NK-92 treated with Interleukin-12 subunit alpha and Interleukin-12 subunit beta, amount 100 ng/mL, for 24 hours (cell line): ENCODE data around the gene FBXO34.

Source experiments
- DNase-seq: peaks from one replicate; lab custom pipeline; 2025; lab: John Stamatoyannopoulos, UW

Gene FBXO34

GRCh38 chr14:55270832-55271571, at the start of gene FBXO34:
TSS of gene FBXO34 (plus strand) at chr14:55271421. CDS start at chr14:55350391, 78,970 bp downstream.
- peak; percentile 96 for DNase-seq

GRCh38 chr14:55221968-55222367, 49.3 kb upstream of the FBXO34 start:
- no peak for DNase-seq

- DNase-seq, result no peak
Measured at GRCh38 chr14:55223364-55223763, 47.9 kb upstream of the FBXO34 start.

- no peak for DNase-seq
Measured at GRCh38 chr14:55228261-55228660, 43.0 kb upstream of the FBXO34 start.

GRCh38 chr14:55233591-55233990, 37.6 kb upstream of the FBXO34 start:
- no peak for DNase-seq

- DNase-seq, result no peak
Measured at GRCh38 chr14:55238019-55238680, 33.1 kb upstream of the FBXO34 start.

GRCh38 chr14:55239320-55239719, 31.9 kb upstream of the FBXO34 start:
- no peak for DNase-seq

GRCh38 chr14:55240526-55241178, 30.6 kb upstream of the FBXO34 start:
- no peak for DNase-seq

- no peak for DNase-seq
Measured at GRCh38 chr14:55241673-55242072, 29.5 kb upstream of the FBXO34 start.

GRCh38 chr14:55243386-55243785, 27.8 kb upstream of the FBXO34 start:
- no peak for DNase-seq

- no peak for DNase-seq
Measured at GRCh38 chr14:55243813-55244212, 27.4 kb upstream of the FBXO34 start.

- no peak for DNase-seq
Measured at GRCh38 chr14:55245657-55246268, 25.5 kb upstream of the FBXO34 start.

- no peak for DNase-seq
Measured at GRCh38 chr14:55248411-55248810, 22.8 kb upstream of the FBXO34 start.

- DNase-seq, result no peak
Measured at GRCh38 chr14:55249423-55249822, 21.8 kb upstream of the FBXO34 start.

GRCh38 chr14:55253276-55253675, 17.9 kb upstream of the FBXO34 start:
- no peak for DNase-seq

- no peak for DNase-seq
Measured at GRCh38 chr14:55254581-55254980, 16.6 kb upstream of the FBXO34 start.

GRCh38 chr14:55255979-55256378, 15.2 kb upstream of the FBXO34 start:
- DNase-seq, result no peak

- no peak for DNase-seq
Measured at GRCh38 chr14:55256586-55256985, 14.6 kb upstream of the FBXO34 start.

- DNase-seq, result no peak
Measured at GRCh38 chr14:55265197-55265596, 6.0 kb upstream of the FBXO34 start.

- no peak for DNase-seq
Measured at GRCh38 chr14:55267820-55268219, 3.4 kb upstream of the FBXO34 start.

GRCh38 chr14:55271572-55272298, 514 bp downstream of the FBXO34 start:
- DNase-seq, result peak; percentile 69

- no peak for DNase-seq
Measured at GRCh38 chr14:55272387-55272786, 1.2 kb downstream of the FBXO34 start.
